ENCODE results near the gene CDR2. TPM values are rescaled to one million over a fixed set of nuclear protein-coding genes. Genes with fewer than 3 reads are reported as not detected.

Gene CDR2
- total RNA-seq, 1 experiment from 2014 or later: 14.7 TPM

GRCh38 chr16:22315979-22316378 is 58.4 kb downstream of the CDR2 start:
- Histone ChIP-seq H3K9me3 (ENCODE audit: low read length) (no peaks in the 10 kb centered on the region), H4K20me1 (ENCODE audit: low read length) (no peaks in the 10 kb centered on the region), H3K4me3 (ENCODE audit: low read length) (no peak overlapping the region), H3K27ac (ENCODE audit: low read length) (no peak overlapping the region), H3F3A (ENCODE audit: low read length, unreplicated experiment) (no peaks in the 10 kb centered on the region), H2AFZ (ENCODE audit: low read length) (no peak overlapping the region), H3K27me3 (ENCODE audit: low read length) (no peaks in the 10 kb centered on the region), H3K79me2 (ENCODE audit: low read length) (no peaks in the 10 kb centered on the region), H3K9ac (ENCODE audit: low read length) (no peak overlapping the region), H3K9me2 (replicated peaks; ENCODE audit: low read length) (no peaks in the 10 kb centered on the region), H3K36me3 (ENCODE audit: low read depth, low read length) (peaks cover 12% of the 10 kb centered on the region; the same call in 1 of the 2 replicates), H3K4me2 (ENCODE audit: low read length) (no peak overlapping the region), H3K4me1 (ENCODE audit: insufficient read depth, low read length) (no peaks in the 10 kb centered on the region)
- ChIA-PET CTCF (no interaction called here), POLR2A (ENCODE audit: unreplicated experiment) (no interaction called here)
- DNase-seq: no peak
- TF ChIP-seq EZH2 (IDR thresholded peaks at IDR 0.05; ENCODE audit: low read length, unreplicated experiment): no peak
- no peak for TF ChIP-seq EZH2phosphoT487 (IDR thresholded peaks at IDR 0.05; ENCODE audit: borderline replicate concordance, low read length)
- TF ChIP-seq CTCF (conservative IDR thresholded peaks at IDR 0.05; ENCODE audit: low read depth, low read length): no peak
- BruUV-seq (replicated peaks): no TSS peak
- intact Hi-C loops (cut with micrococcal nuclease): no loop called here
- no peak for ATAC-seq

- H2AFZ ChIP-seq (ENCODE audit: low read length): no peak overlapping the region
- ATAC-seq (no peak), DNase-seq (no peak)
- ChIA-PET POLR2A (ENCODE audit: unreplicated experiment) (no interaction called here), CTCF (no interaction called here)
- intact Hi-C loops (cut with micrococcal nuclease): no loop called here
- H3K27ac ChIP-seq (ENCODE audit: low read length): no peak overlapping the region
- H3K9ac ChIP-seq (ENCODE audit: low read length): no peak overlapping the region
- no peak for TF ChIP-seq CTCF (conservative IDR thresholded peaks at IDR 0.05; ENCODE audit: low read depth, low read length)
- no peak for TF ChIP-seq EZH2 (IDR thresholded peaks at IDR 0.05; ENCODE audit: low read length, unreplicated experiment)
- TF ChIP-seq EZH2phosphoT487 (IDR thresholded peaks at IDR 0.05; ENCODE audit: borderline replicate concordance, low read length): no peak
- no peaks in the 10 kb centered on the region for H3K9me2 ChIP-seq (replicated peaks; ENCODE audit: low read length)
- BruUV-seq (replicated peaks): no TSS peak
- H3K27me3 ChIP-seq (ENCODE audit: low read length): no peaks in the 10 kb centered on the region
- peaks cover 12% of the 10 kb centered on the region; the same call in 1 of the 2 replicates for H3K36me3 ChIP-seq (ENCODE audit: low read depth, low read length)
- H3K4me2 ChIP-seq (ENCODE audit: low read length): no peak overlapping the region
- H3K79me2 ChIP-seq (ENCODE audit: low read length): no peaks in the 10 kb centered on the region
- no peaks in the 10 kb centered on the region for H3K4me1 ChIP-seq (ENCODE audit: insufficient read depth, low read length)
- H3K9me3 ChIP-seq (ENCODE audit: low read length): no peaks in the 10 kb centered on the region
- H4K20me1 ChIP-seq (ENCODE audit: low read length): no peaks in the 10 kb centered on the region
- no peak overlapping the region for H3K4me3 ChIP-seq (ENCODE audit: low read length)
- H3F3A ChIP-seq (ENCODE audit: low read length, unreplicated experiment): no peaks in the 10 kb centered on the region
Observed at GRCh38 chr16:22314661-22315626, 59.5 kb downstream of the CDR2 start.

- no TSS peak for BruUV-seq (replicated peaks)
- H2AFZ ChIP-seq (ENCODE audit: low read length): no peak overlapping the region
- no peak overlapping the region for H3K4me3 ChIP-seq (ENCODE audit: low read length)
- peaks cover 18% of the 10 kb centered on the region for H3K36me3 ChIP-seq (ENCODE audit: low read depth, low read length)
- H3K9me2 ChIP-seq (replicated peaks; ENCODE audit: low read length): no peaks in the 10 kb centered on the region
- no peaks in the 10 kb centered on the region for H3K27me3 ChIP-seq (ENCODE audit: low read length)
- no peak for TF ChIP-seq CTCF (conservative IDR thresholded peaks at IDR 0.05; ENCODE audit: low read depth, low read length)
- no peak for TF ChIP-seq EZH2phosphoT487 (IDR thresholded peaks at IDR 0.05; ENCODE audit: borderline replicate concordance, low read length)
- H3K27ac ChIP-seq (ENCODE audit: low read length): no peak overlapping the region
- DNase-seq (no peak), ATAC-seq (no peak)
- intact Hi-C loops (cut with micrococcal nuclease): no loop called here
- H3K4me1 ChIP-seq (ENCODE audit: insufficient read depth, low read length): no peaks in the 10 kb centered on the region
- H3K79me2 ChIP-seq (ENCODE audit: low read length): no peaks in the 10 kb centered on the region
- no peak overlapping the region for H3K9ac ChIP-seq (ENCODE audit: low read length)
- CTCF ChIA-PET: no interaction called here
- POLR2A ChIA-PET (ENCODE audit: unreplicated experiment): no interaction called here
- H4K20me1 ChIP-seq (ENCODE audit: low read length): no peaks in the 10 kb centered on the region
- H3K4me2 ChIP-seq (ENCODE audit: low read length): no peak overlapping the region
- no peaks in the 10 kb centered on the region for H3K9me3 ChIP-seq (ENCODE audit: low read length)
- no peaks in the 10 kb centered on the region for H3F3A ChIP-seq (ENCODE audit: low read length, unreplicated experiment)
Observed at GRCh38 chr16:22313876-22314470, 60.4 kb downstream of the CDR2 start.
